ENCODE results near the gene MRPL4. TPM values are rescaled to one million over a fixed set of nuclear protein-coding genes. Genes with fewer than 3 reads are reported as not detected.

The MRPL4 gene
- total and polyA plus RNA-seq, 2 of the 13 experiments (the other 11 are each of a cell fraction or from before 2014, with no cell fraction given), result 40.6 to 42.5 TPM

GRCh38 chr19:10255358-10255757, 3.3 kb downstream of the MRPL4 start:
- no peak for FAIRE-seq
- H3K9ac ChIP-seq (ENCODE audit: insufficient read depth, low read depth, low read length), result no peak overlapping the region
- H3K36me3 ChIP-seq (replicated peaks in 1 of 2; ENCODE audit: control insufficient read depth in 1 of 2, insufficient read depth in 2 of 2, low read length in 2 of 2), result peaks cover 12 to 40% of the 10 kb centered on the region in 2 experiments
- 76% methylated on average over 2 of the region's 2 CpGs for WGBS (ENCODE audit: low lambda C conversion rate)
- no TSS peak for BruUV-seq (replicated peaks)
- H3K4me1 ChIP-seq (ENCODE audit: insufficient read depth, low read length), result peaks cover 60% of the 10 kb centered on the region
- H3K9me3 ChIP-seq (ENCODE audit: low read length), result no peaks in the 10 kb centered on the region
- no peak overlapping the region for H2AFZ ChIP-seq (ENCODE audit: low read length)
- H3K4me3 ChIP-seq (replicated peaks in 1 of 3; ENCODE audit: insufficient read depth in 1 of 3, low read depth in 2 of 3, low read length in 3 of 3), result no peak overlapping the region
- H3K79me2 ChIP-seq (ENCODE audit: insufficient read depth, low read length), result peaks cover 11% of the 10 kb centered on the region
- H3K27me3 ChIP-seq (ENCODE audit: control insufficient read depth in 1 of 2, insufficient read depth in 2 of 2, low read length in 2 of 2), result no peaks in the 10 kb centered on the region; a peak in 1 of 5 replicates
- intact Hi-C loops (cut with micrococcal nuclease; ENCODE audit: unreplicated experiment), result no loop called here
- CTCF ChIA-PET (ENCODE audit: low intra/inter-chr PET ratio, low total read pairs), result no interaction called here
- H3K27ac ChIP-seq (ENCODE audit: extremely low read length, insufficient read depth, low read length), result no peak overlapping the region
- POLR2A ChIA-PET, result no interaction called here
- no peak for ATAC-seq
- in situ Hi-C loops (cut with HindIII; ENCODE audit: extremely low pct_ligation_motif_present, low pct_unique_long_range_greater_than_20kb), result no loop called here
- H4K20me1 ChIP-seq (ENCODE audit: insufficient read depth, low read length), result no peaks in the 10 kb centered on the region
- no peak for DNase-seq (ENCODE audit: low spot score)
- no peak overlapping the region for H3K4me2 ChIP-seq (ENCODE audit: low read depth, low read length)
- TF ChIP-seq SSRP1 (CRISPR knock-in tag; IDR thresholded peaks at IDR 0.05) (no peak), NFYC (CRISPR knock-in tag; IDR thresholded peaks at IDR 0.05) (no peak), BCL6 (CRISPR knock-in tag; IDR thresholded peaks at IDR 0.05) (no peak), ZKSCAN1 (IDR thresholded peaks at IDR 0.05; ENCODE audit: low read length) (no peak), LCORL (IDR thresholded peaks at IDR 0.05) (no peak), LCORL (CRISPR knock-in tag; IDR thresholded peaks at IDR 0.05) (no peak), SRSF9 (IDR thresholded peaks at IDR 0.05; ENCODE audit: borderline replicate concordance, insufficient read depth, low read depth, low read length, poor library complexity, severe bottlenecking) (no peak), ZNF775 (CRISPR knock-in tag; IDR thresholded peaks at IDR 0.05; ENCODE audit: borderline replicate concordance) (no peak), REPIN1 (CRISPR knock-in tag; IDR thresholded peaks at IDR 0.05; ENCODE audit: borderline replicate concordance, low read depth) (no peak), ZNF607 (CRISPR knock-in tag; IDR thresholded peaks at IDR 0.05; ENCODE audit: borderline replicate concordance) (no peak), DZIP1 (CRISPR knock-in tag; IDR thresholded peaks at IDR 0.05) (no peak), ZNF687 (CRISPR knock-in tag; IDR thresholded peaks at IDR 0.05) (no peak), KDM6A (CRISPR knock-in tag; IDR thresholded peaks at IDR 0.05; ENCODE audit: low read depth) (no peak), CHD4 (IDR thresholded peaks at IDR 0.05; ENCODE audit: borderline replicate concordance, low read length) (no peak), FOXA1 (IDR thresholded peaks at IDR 0.05) (no peak), FOXA1 (CRISPR knock-in tag; IDR thresholded peaks at IDR 0.05) (no peak), MYNN (CRISPR knock-in tag; IDR thresholded peaks at IDR 0.05; ENCODE audit: low read depth) (no peak), FOXO1 (CRISPR knock-in tag; IDR thresholded peaks at IDR 0.05) (no peak), MTERF4 (CRISPR knock-in tag; IDR thresholded peaks at IDR 0.05) (no peak), SIN3B (IDR thresholded peaks at IDR 0.05; ENCODE audit: low read length) (no peak), JUN (CRISPR knock-in tag; IDR thresholded peaks at IDR 0.05) (no peak)

All from HepG2 (cell line).